GM21390 (cell line): ENCODE measurements around the gene TMEM209.
"Not testable (repeated sequence)": the region's sequence is repeated elsewhere in the genome, so short reads cannot be mapped to it uniquely, and the experiment has no call there.

Experiments
- ATAC-seq: cut with Tn5 transposase; IDR thresholded peaks from one replicate; pipeline ENCODE4 v1.9.1; 2021; ENCODE audit not compliant: unreplicated experiment

The TMEM209 gene

GRCh38 chr7:130174237-130174959, 30.8 kb downstream of the TMEM209 start:
- no peak for ATAC-seq

GRCh38 chr7:130162196-130162595, 43.0 kb downstream of the TMEM209 start:
- no peak for ATAC-seq

GRCh38 chr7:130160455-130160854, 44.8 kb downstream of the TMEM209 start:
- no peak for ATAC-seq

GRCh38 chr7:130160023-130160422, 45.2 kb downstream of the TMEM209 start:
- no peak for ATAC-seq

- no peak for ATAC-seq
Measured at GRCh38 chr7:130157700-130158099, 47.5 kb downstream of the TMEM209 start.

- ATAC-seq = no peak
Measured at GRCh38 chr7:130156140-130156539, 49.1 kb downstream of the TMEM209 start.

GRCh38 chr7:130154501-130155317, 50.5 kb downstream of the TMEM209 start:
- ATAC-seq = no peak

GRCh38 chr7:130154131-130154500, 51.1 kb downstream of the TMEM209 start:
- no peak for ATAC-seq

GRCh38 chr7:130153211-130153908, 51.8 kb downstream of the TMEM209 start:
- no peak for ATAC-seq

GRCh38 chr7:130152493-130153210, 52.6 kb downstream of the TMEM209 start:
- ATAC-seq = no peak

GRCh38 chr7:130151591-130152492, 53.4 kb downstream of the TMEM209 start:
- no peak for ATAC-seq

GRCh38 chr7:130150587-130150986, 54.6 kb downstream of the TMEM209 start:
- ATAC-seq = no peak

- peak; percentile 63 for ATAC-seq
Measured at GRCh38 chr7:130149281-130150139, 55.7 kb downstream of the TMEM209 start.

- no peak for ATAC-seq
Measured at GRCh38 chr7:130148561-130148960, 56.6 kb downstream of the TMEM209 start.

- ATAC-seq = no peak
Measured at GRCh38 chr7:130147710-130148325, 57.4 kb downstream of the TMEM209 start.

- no peak for ATAC-seq
Measured at GRCh38 chr7:130146693-130147405, 58.4 kb downstream of the TMEM209 start.

GRCh38 chr7:130146142-130146541, 59.1 kb downstream of the TMEM209 start:
- not testable (repeated sequence) for ATAC-seq
